Right lobe of liver (tissue), 4 donors: ENCODE measurements around the gene UBE2M.

ENCODE experiments used
- CTCF ChIP-seq, 4 donors: fragments of 200-600 bp in 3 of 4; fragments of 450-650 bp in 1 of 4; IDR thresholded peaks; one replicate each; pipeline versions ENCODE4 v1.5.1 to v1.8.0; 2016 to 2022; ENCODE audit warnings: antibody characterized with exemption in 4 of 4, mild to moderate bottlenecking in 2 of 4
- POLR2A ChIP-seq: fragments of 450-650 bp; IDR thresholded peaks from one replicate; pipeline ENCODE4 v1.6.1; 2017; ENCODE audit warnings: antibody characterized with exemption, mild to moderate bottlenecking
- donor health status: DM: no; HTN: no; CAD: no.
- donor health status: DM: no; HTN: no; CAD: no.
- donor health status: DM: no; HTN: yes; CAD: no.

GRCh38 chr19:58560007-58560887 is 1.8 kb upstream of the UBE2M start:
- no peak for TF ChIP-seq CTCF (IDR thresholded peaks at IDR 0.05)
- no peak for TF ChIP-seq POLR2A
